ENCODE measurements around the gene NNMT. TPM values are rescaled to one million over a fixed set of nuclear protein-coding genes. Genes with fewer than 3 reads are reported as not detected.
A peak's percentile ranks its signal among the peaks of the same experiment; 100 is the strongest.

The NNMT gene
- total RNA-seq, 1 donor from 2014 or later, result 49.6 TPM

DNA sequence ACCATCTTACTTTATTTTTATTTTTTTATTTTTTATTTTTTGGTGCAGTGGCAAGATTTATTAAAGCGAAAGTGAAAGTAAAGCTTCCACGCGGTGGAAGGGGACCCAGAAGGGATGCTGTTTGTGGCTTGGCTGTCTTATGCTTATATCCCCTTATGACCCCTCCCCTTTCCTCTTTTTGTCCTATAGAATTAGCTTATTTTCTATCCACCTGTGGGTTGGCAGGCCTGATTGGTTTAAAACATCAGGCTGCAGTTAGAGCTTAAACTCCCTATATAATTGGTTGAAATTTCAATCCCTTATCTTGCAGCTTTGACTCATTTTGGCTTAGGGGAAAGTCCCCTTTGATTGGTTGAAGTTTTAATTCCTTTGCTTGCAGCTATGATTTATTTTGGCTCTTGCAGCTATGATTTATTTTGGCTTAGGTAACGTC, 50.5 kb downstream of the NNMT start:
- no peak for DNase-seq (ENCODE audit: low spot score)

DNA sequence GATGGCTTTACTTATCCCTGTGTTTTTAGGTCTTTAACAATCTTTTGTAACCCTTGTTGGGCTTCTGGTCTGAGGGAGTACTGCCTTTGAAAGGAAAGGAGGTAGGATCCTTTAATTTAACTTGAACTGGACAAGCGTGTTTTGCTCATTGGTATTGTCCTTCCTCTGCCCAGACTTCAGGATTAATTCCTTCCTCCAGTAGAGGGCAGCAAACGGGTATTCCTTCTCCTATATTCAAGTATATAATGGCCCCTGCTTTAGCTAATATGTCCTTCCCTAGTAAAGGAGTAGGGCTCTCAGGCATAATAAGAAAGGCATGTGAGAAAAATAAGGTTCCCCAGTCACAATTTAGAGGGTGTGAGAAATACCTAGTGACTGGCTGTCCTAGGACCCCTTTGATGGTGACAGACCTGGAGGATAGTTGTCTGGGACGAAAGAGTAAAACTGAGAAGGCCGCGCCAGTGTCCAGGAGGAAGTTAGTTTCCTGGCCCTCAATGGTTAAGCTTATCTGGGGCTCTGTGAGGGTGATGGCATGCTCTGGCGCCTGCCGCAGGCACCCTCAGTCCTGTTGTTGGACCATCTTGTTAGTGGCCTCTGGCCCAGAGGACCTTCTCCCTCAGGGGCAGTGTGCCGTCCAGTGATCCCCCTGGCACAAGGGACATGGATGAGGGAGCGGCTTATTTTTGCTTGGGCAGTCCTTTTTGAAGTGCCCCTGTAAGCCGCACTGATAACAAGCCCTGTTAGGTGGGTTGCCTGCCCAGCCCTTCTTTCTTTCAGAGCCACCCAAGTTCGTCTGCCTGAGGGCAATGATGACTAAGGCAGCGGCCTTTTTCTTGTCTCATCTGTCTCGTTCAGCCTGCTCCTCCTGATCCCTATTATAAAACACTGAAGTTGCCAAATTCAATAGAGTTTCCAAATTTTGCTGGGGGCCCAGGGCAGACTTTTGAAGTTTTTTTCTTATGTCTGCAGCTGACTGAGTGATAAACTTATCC, 52.3 kb downstream of the NNMT start:
- peak; percentile 58 for DNase-seq (ENCODE audit: low spot score)

GRCh38 chr11:114350022-114350421, 53.8 kb downstream of the NNMT start:
- DNase-seq (ENCODE audit: low spot score), result no peak

DNA sequence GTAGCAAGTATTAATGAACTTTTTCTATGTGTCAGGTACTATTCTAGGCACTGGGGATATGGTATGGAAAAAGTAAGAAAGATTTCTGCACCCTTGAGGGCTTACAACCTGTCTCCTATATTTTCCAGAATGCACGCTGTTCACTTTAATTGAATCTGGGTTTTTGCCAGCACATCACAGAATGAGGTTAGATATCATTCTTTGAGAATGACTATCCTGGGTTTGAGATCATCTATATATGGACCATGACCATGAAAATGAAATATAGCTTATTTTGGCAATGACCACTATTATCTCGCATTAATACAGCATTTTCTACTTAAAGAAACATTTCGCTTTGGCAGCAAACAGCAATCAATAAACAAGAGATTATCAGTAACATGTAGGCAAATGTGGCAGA, 57.2 kb downstream of the NNMT start:
- DNase-seq (ENCODE audit: low spot score), result no peak

DNA sequence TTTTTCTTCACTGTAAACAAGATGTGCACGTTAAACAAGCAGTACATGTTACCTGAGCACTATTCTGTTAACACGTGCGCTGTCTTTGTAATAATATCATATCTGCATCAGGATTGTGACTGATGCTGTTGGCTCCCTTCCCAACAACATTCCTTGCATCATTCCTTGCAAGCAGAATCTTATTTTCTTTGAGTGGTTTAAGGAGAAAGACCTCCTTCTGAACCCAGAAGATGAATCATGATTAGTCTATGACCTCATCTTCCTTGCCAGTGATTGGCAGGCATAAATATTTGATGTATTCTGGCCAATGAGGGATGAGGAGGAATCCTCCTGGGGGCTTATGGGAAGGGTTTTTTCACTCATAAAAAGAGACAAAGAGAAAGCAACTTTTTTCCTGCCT, 57.9 kb downstream of the NNMT start:
- DNase-seq (ENCODE audit: low spot score), result no peak

DNA sequence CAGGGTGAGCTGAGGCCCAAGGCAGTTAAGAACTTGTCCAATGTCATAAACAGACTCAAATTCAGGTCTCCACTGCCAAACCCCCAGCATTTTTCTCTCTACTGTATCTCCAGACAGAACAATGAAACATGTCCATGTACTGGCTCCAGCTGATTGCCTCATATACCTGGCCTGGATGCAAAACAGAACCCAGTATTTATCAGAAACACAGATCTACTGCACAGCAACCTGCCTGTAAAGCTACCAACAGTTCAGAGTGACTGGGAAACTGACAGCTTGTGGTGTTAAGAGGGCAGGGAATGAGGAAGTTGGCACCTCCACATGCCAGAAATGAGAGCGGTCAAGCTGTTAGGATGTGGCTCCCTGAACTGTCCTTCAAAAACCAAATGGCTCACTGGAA, 62.5 kb downstream of the NNMT start:
- no peak for DNase-seq (ENCODE audit: low spot score)

DNA sequence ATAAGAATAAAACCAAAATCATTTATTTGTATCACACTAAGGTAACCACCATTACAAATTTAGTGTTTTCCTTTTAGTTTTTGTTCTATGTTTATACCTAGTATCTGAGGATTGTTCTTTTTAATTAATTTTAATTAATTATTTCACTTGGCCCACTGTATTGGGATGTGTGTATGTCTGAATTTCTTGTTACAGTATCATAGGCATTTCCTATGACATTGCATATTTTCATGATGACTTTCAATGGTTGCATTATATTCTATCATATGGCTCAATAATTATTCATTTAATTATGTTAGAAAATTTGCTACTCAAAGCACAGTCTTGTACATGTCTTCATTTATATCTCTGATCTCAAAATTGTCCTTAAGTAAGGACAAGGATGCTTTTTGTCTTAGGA, 63.1 kb downstream of the NNMT start:
- DNase-seq (ENCODE audit: low spot score), result no peak

- DNase-seq (ENCODE audit: low spot score), result no peak
These were observed 66.1 kb downstream of the NNMT start for GRCh38 chr11:114362326-114362725.

DNA sequence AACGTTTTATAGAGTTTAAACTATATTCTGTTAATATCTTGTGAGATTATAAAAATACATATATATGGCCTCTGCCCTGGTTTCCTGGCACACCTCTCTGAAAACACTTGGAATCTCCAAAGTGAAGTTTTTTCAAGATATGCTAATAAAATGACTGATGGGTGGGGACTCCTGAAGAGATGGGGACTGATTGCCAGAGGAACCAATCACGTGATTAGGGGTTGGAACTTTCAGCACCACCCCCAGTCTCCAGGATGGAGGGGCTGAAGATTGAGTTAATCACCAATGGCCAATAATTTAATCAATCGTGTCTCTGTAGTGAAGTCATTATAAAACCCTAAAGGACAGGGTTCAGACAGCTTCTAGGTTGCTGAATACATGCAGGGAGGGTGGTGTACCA, 66.8 kb downstream of the NNMT start:
- DNase-seq (ENCODE audit: low spot score), result no peak

Other genes starting within 250 kb of the NNMT start
- gene ZBTB16, start 236.7 kb upstream of the NNMT start, total RNA-seq, result 85.4 TPM
- gene C11orf71, start 104.1 kb downstream of the NNMT start, total RNA-seq, result 12.3 TPM
- 21.1 TPM for gene RBM7, start 104.3 kb downstream of the NNMT start, total RNA-seq
- 61.5 TPM for gene REXO2, start 143.1 kb downstream of the NNMT start, total RNA-seq

Data from mucosa of gallbladder (tissue), 1 donor.